Activated B cell treated with CpG ODN at 0.5 μM for 24 hours (primary cell): Measurements from ENCODE around the gene TMUB2. TPM values are rescaled to one million over a fixed set of nuclear protein-coding genes. Genes with fewer than 3 reads are reported as not detected.

Source experiments
- ATAC-seq: fragments of 200-7000 bp; cut with Tn5 transposase; one replicate; pipeline ENCODE4 v1.10.0; 2021; ENCODE audit warnings: low read depth, mild to moderate bottlenecking, moderate library complexity
- CTCF ChIA-PET: fragments of 350-600 bp; sonication (Branson Sonifier 250); formaldehyde crosslinking; loops from one replicate; lab custom pipeline; 2021; ENCODE audit warnings: antibody characterized with exemption; lab: Charles Lee
- POLR2A ChIA-PET: fragments of 350-600 bp; sonication (Branson Sonifier 250); formaldehyde crosslinking; loops from one replicate; lab custom pipeline; 2021; ENCODE audit warnings: antibody characterized with exemption; lab: Charles Lee
- DNase-seq: peaks from one replicate; pipeline ENCODE4 v3.0.0; 2022
- H3K27ac Mint-ChIP-seq: one replicate; pipeline ENCODE4 v1.8.0; 2020; ENCODE audit warnings: mixed read lengths
- H3K27me3 Mint-ChIP-seq: one replicate; pipeline ENCODE4 v1.8.0; 2021; ENCODE audit warnings: mixed read lengths
- H3K36me3 Mint-ChIP-seq: one replicate; pipeline ENCODE4 v1.8.0; 2021; ENCODE audit warnings: low read depth, mixed read lengths
- H3K4me1 Mint-ChIP-seq: one replicate; pipeline ENCODE4 v1.8.0; 2021; ENCODE audit warnings: mixed read lengths
- H3K4me3 Mint-ChIP-seq: one replicate; pipeline ENCODE4 v1.8.0; 2020; ENCODE audit warnings: mild to moderate bottlenecking, mixed read lengths
- H3K9me3 Mint-ChIP-seq: one replicate; pipeline ENCODE4 v1.8.0; 2020; ENCODE audit warnings: mixed read lengths
- CTCF ChIP-seq: fragments of 200-600 bp; IDR thresholded peaks from one replicate; pipeline ENCODE4 v1.8.0; 2022; ENCODE audit warnings: antibody characterized with exemption, mild to moderate bottlenecking
- intact Hi-C: fragments of 100-400 bp; cut with micrococcal nuclease; formaldehyde crosslinking; loops from one replicate; pipeline ENCODE4 v1.15.1; 2024
- total RNA-seq: library from RNA; stranded (reverse); gene quantifications from 2 replicates; pipeline ENCODE4 v1.2.3, GENCODE V29; 2022

TMUB2 gene
- total RNA-seq, 1 donor from 2014 or later = 36.0 TPM

GRCh38 chr17:44193326-44194084 lies 6.7 kb downstream of the TMUB2 start:
- DNase-seq (no peak), ATAC-seq (no peak)
- Mint-ChIP-seq H3K9me3 (no peaks in the 10 kb centered on the region), H3K27ac (no peak overlapping the region), H3K4me3 (no peak overlapping the region), H3K27me3 (no peaks in the 10 kb centered on the region), H3K36me3 (peaks cover 76% of the 10 kb centered on the region), H3K4me1 (peaks cover 14% of the 10 kb centered on the region)
- TF ChIP-seq CTCF = no peak
- intact Hi-C loops = no loop called here
- ChIA-PET CTCF (no interaction called here), POLR2A (no interaction called here)

GRCh38 chr17:44197107-44197506 lies 10.3 kb downstream of the TMUB2 start:
- H3K4me3 Mint-ChIP-seq = no peak overlapping the region
- no peak for TF ChIP-seq CTCF
- no peak for ATAC-seq
- ChIA-PET POLR2A (interaction anchor here (4.4 to 5.7 kb wide), 2 partner anchors 9 to 22 kb away, joined by 94 to 130 read pairs; partner anchors contain the start of genes TMUB2 and UBTF), CTCF (interaction anchor here (1.8 kb wide), 1 partner anchor 13 kb away, joined by 8 read pairs; no protein-coding TSS in a partner anchor)
- no peaks in the 10 kb centered on the region for H3K27me3 Mint-ChIP-seq
- no peak for DNase-seq
- peaks cover 55% of the 10 kb centered on the region for H3K36me3 Mint-ChIP-seq
- peaks cover 22% of the 10 kb centered on the region for H3K4me1 Mint-ChIP-seq
- intact Hi-C loops = no loop called here
- peak overlapping the region; percentile 81 for H3K27ac Mint-ChIP-seq
- H3K9me3 Mint-ChIP-seq = no peaks in the 10 kb centered on the region

GRCh38 chr17:44197980-44198720 lies 11.4 kb downstream of the TMUB2 start:
- H3K27me3 Mint-ChIP-seq = no peaks in the 10 kb centered on the region
- no peaks in the 10 kb centered on the region for H3K9me3 Mint-ChIP-seq
- peaks cover 29% of the 10 kb centered on the region for H3K4me1 Mint-ChIP-seq
- peak overlapping the region; percentile 81 for H3K27ac Mint-ChIP-seq
- no peak for ATAC-seq
- POLR2A ChIA-PET = interaction anchor here (0.6 to 5.7 kb wide), 8 partner anchors 10 to 156 kb away, joined by 3 to 130 read pairs (median 14); partner anchors contain the start of genes GRN, HDAC5, TMUB2 and UBTF
- no peak for DNase-seq
- TF ChIP-seq CTCF = no peak
- peak overlapping the region; percentile 83 for H3K4me3 Mint-ChIP-seq
- intact Hi-C loops = no loop called here
- CTCF ChIA-PET = interaction anchor here (1.8 kb wide), 1 partner anchor 12 kb away, joined by 8 read pairs; no protein-coding TSS in a partner anchor
- peaks cover 47% of the 10 kb centered on the region for H3K36me3 Mint-ChIP-seq

GRCh38 chr17:44198721-44199552 lies 12.2 kb downstream of the TMUB2 start:
- H3K36me3 Mint-ChIP-seq = peaks cover 42% of the 10 kb centered on the region
- peak overlapping the region; percentile 81 for H3K27ac Mint-ChIP-seq
- peak overlapping the region; percentile 83 for H3K4me3 Mint-ChIP-seq
- H3K9me3 Mint-ChIP-seq = no peaks in the 10 kb centered on the region
- CTCF ChIA-PET = interaction anchor here (0.6 to 1.8 kb wide), 3 partner anchors 11 to 20 kb away, joined by 3 to 8 read pairs (median 3); no protein-coding TSS in a partner anchor
- intact Hi-C loops = no loop called here
- H3K27me3 Mint-ChIP-seq = no peaks in the 10 kb centered on the region
- TF ChIP-seq CTCF = no peak
- peaks cover 37% of the 10 kb centered on the region for H3K4me1 Mint-ChIP-seq
- POLR2A ChIA-PET = interaction anchor here (0.6 to 5.7 kb wide), 12 partner anchors 11 to 1023 kb away, joined by 3 to 130 read pairs (median 6); partner anchors contain the start of genes FMNL1, GRN, HDAC5 and TMUB2
- DNase-seq (peak; percentile 67), ATAC-seq (peak; percentile 15)
